ENCODE results near the gene USP27X. TPM values are rescaled to one million over a fixed set of nuclear protein-coding genes. Genes with fewer than 3 reads are reported as not detected.

USP27X gene
- total and polyA plus RNA-seq, 4 donors = 2.1 to 4.1 (median 3.9) TPM

GRCh38 chrX:49877397-49878101 is 1.7 kb upstream of the USP27X start:
- Histone ChIP-seq H3K9me3 (ENCODE audit: control insufficient read depth, low read length) (no peaks in the 10 kb centered on the region), H3K4me3 (ENCODE audit: low read length in 2 of 2) (no peak overlapping the region), H3K27me3 (ENCODE audit: control insufficient read depth in 1 of 2, insufficient read depth in 2 of 2, low read length in 1 of 2) (peaks cover 0 to 8% of the 10 kb centered on the region in 2 donors), H3K27ac (ENCODE audit: low read depth in 1 of 2, low read length in 2 of 2) (no peak overlapping the region), H3K4me1 (ENCODE audit: control insufficient read depth in 1 of 2, insufficient read depth in 2 of 2, low read length in 2 of 2) (peaks cover 0 to 2% of the 10 kb centered on the region in 2 donors), H3K36me3 (ENCODE audit: control insufficient read depth in 1 of 2, insufficient read depth in 2 of 2, low read length in 1 of 2) (peaks cover 0 to under 1% of the 10 kb centered on the region in 2 donors)
- no peak for ATAC-seq (ENCODE audit: low FRiP score)
- intact Hi-C loops (cut with DNase I) = loop anchor here in 1 of 2 donors (5.0 kb wide), 1 partner anchor 585 kb away; no protein-coding TSS in a partner anchor
- DNase-seq = no peak
- 62 to 73% methylated on average over 5 of the region's 5 CpGs for WGBS, 2 donors

- Histone ChIP-seq H3K27ac (ENCODE audit: low read depth in 1 of 2, low read length in 2 of 2) (peak overlapping the region in 1 of 2 donors; percentile 69), H3K36me3 (ENCODE audit: control insufficient read depth in 1 of 2, insufficient read depth in 2 of 2, low read length in 1 of 2) (peaks cover 0 to 2% of the 10 kb centered on the region in 2 donors), H3K4me1 (ENCODE audit: control insufficient read depth in 1 of 2, insufficient read depth in 2 of 2, low read length in 2 of 2) (peaks cover 0 to 2% of the 10 kb centered on the region in 2 donors), H3K9me3 (ENCODE audit: control insufficient read depth, low read length) (no peaks in the 10 kb centered on the region), H3K4me3 (ENCODE audit: low read length in 2 of 2) (peak overlapping the region; percentile 42 to 83), H3K27me3 (ENCODE audit: control insufficient read depth in 1 of 2, insufficient read depth in 2 of 2, low read length in 1 of 2) (peaks cover 0 to 8% of the 10 kb centered on the region in 2 donors)
- peak; percentile 47 for ATAC-seq (ENCODE audit: low FRiP score)
- peak in 1 of 2 donors; percentile 44 for DNase-seq
- 11 to 33% methylated on average over 28 of the region's 28 CpGs for WGBS, 2 donors
- intact Hi-C loops (cut with DNase I) = loop anchor here in 1 of 2 donors (5.0 kb wide), 1 partner anchor 586 kb away; no protein-coding TSS in a partner anchor
Observed at GRCh38 chrX:49878128-49878833, 1.0 kb upstream of the USP27X start.

- DNase-seq (no peak), ATAC-seq (ENCODE audit: low FRiP score) (no peak)
- Histone ChIP-seq H3K27me3 (ENCODE audit: control insufficient read depth in 1 of 2, insufficient read depth in 2 of 2, low read length in 1 of 2) (peaks cover 0 to 5% of the 10 kb centered on the region in 2 donors), H3K4me3 (ENCODE audit: low read length in 2 of 2) (peak overlapping the region; percentile 42 to 83), H3K27ac (ENCODE audit: low read depth in 1 of 2, low read length in 2 of 2) (peak overlapping the region in 1 of 2 donors; percentile 69), H3K4me1 (ENCODE audit: control insufficient read depth in 1 of 2, insufficient read depth in 2 of 2, low read length in 2 of 2) (peaks cover 0 to 2% of the 10 kb centered on the region in 2 donors), H3K9me3 (ENCODE audit: control insufficient read depth, low read length) (no peaks in the 10 kb centered on the region), H3K36me3 (ENCODE audit: control insufficient read depth in 1 of 2, insufficient read depth in 2 of 2, low read length in 1 of 2) (peaks cover 0 to 2% of the 10 kb centered on the region in 2 donors)
- intact Hi-C loops (cut with DNase I) = loop anchor here in 1 of 2 donors (5.0 kb wide), 1 partner anchor 587 kb away; no protein-coding TSS in a partner anchor
- 3 to 60% methylated on average over 30 to 55 of the region's 55 CpGs for WGBS, 2 donors
Observed at GRCh38 chrX:49879656-49880277, 483 bp downstream of the USP27X start.

- ATAC-seq (ENCODE audit: low FRiP score) = no peak
- no peaks in the 10 kb centered on the region for H3K9me3 ChIP-seq (ENCODE audit: control insufficient read depth, low read length)
- no peaks in the 10 kb centered on the region for H3K27me3 ChIP-seq (ENCODE audit: control insufficient read depth in 1 of 2, insufficient read depth in 2 of 2, low read length in 1 of 2)
- H3K36me3 ChIP-seq (ENCODE audit: control insufficient read depth in 1 of 2, insufficient read depth in 2 of 2, low read length in 1 of 2) = peaks cover 0 to 2% of the 10 kb centered on the region in 2 donors
- WGBS, 2 donors = 83 to 97% methylated on average over 12 of the region's 12 CpGs
- intact Hi-C loops (cut with DNase I) = no loop called here
- no peak overlapping the region for H3K27ac ChIP-seq (ENCODE audit: low read depth in 1 of 2, low read length in 2 of 2)
- peaks cover 0 to 2% of the 10 kb centered on the region in 2 donors for H3K4me1 ChIP-seq (ENCODE audit: control insufficient read depth in 1 of 2, insufficient read depth in 2 of 2, low read length in 2 of 2)
- DNase-seq = no peak
- H3K4me3 ChIP-seq (ENCODE audit: low read length in 2 of 2) = no peak overlapping the region
Observed at GRCh38 chrX:49880668-49881067, 1.4 kb downstream of the USP27X start.

- no peaks in the 10 kb centered on the region for H3K27me3 ChIP-seq (ENCODE audit: control insufficient read depth in 1 of 2, insufficient read depth in 2 of 2, low read length in 1 of 2)
- intact Hi-C loops (cut with DNase I) = no loop called here
Observed at GRCh38 chrX:49884290-49884862, 5.1 kb downstream of the USP27X start.

GRCh38 chrX:49892542-49892941 is 13.3 kb downstream of the USP27X start:
- no peaks in the 10 kb centered on the region for H3K27me3 ChIP-seq (ENCODE audit: control insufficient read depth in 1 of 2, insufficient read depth in 2 of 2, low read length in 1 of 2)
- H3K9me3 ChIP-seq (ENCODE audit: control insufficient read depth, low read length) = no peaks in the 10 kb centered on the region
- H3K27ac ChIP-seq (ENCODE audit: low read depth in 1 of 2, low read length in 2 of 2) = no peak overlapping the region
- no peaks in the 10 kb centered on the region for H3K36me3 ChIP-seq (ENCODE audit: control insufficient read depth in 1 of 2, insufficient read depth in 2 of 2, low read length in 1 of 2)
- no peak overlapping the region for H3K4me3 ChIP-seq (ENCODE audit: low read length in 2 of 2)
- intact Hi-C loops (cut with DNase I) = no loop called here
- DNase-seq (no peak), ATAC-seq (ENCODE audit: low FRiP score) (no peak)
- 74 to 86% methylated on average over 4 of the region's 4 CpGs for WGBS, 2 donors
- no peaks in the 10 kb centered on the region for H3K4me1 ChIP-seq (ENCODE audit: control insufficient read depth in 1 of 2, insufficient read depth in 2 of 2, low read length in 2 of 2)

More at GRCh38 chrX:49884290-49884862, 5.1 kb downstream of the USP27X start:
- H3K4me1 ChIP-seq (ENCODE audit: control insufficient read depth in 1 of 2, insufficient read depth in 2 of 2, low read length in 2 of 2) = peaks cover 0 to 2% of the 10 kb centered on the region in 2 donors
- no peak overlapping the region for H3K27ac ChIP-seq (ENCODE audit: low read depth in 1 of 2, low read length in 2 of 2)
- peaks cover 0 to 2% of the 10 kb centered on the region in 2 donors for H3K36me3 ChIP-seq (ENCODE audit: control insufficient read depth in 1 of 2, insufficient read depth in 2 of 2, low read length in 1 of 2)
- H3K4me3 ChIP-seq (ENCODE audit: low read length in 2 of 2) = no peak overlapping the region
- DNase-seq (peak; percentile 74 to 84), ATAC-seq (ENCODE audit: low FRiP score) (peak; percentile 39)
- H3K9me3 ChIP-seq (ENCODE audit: control insufficient read depth, low read length) = no peaks in the 10 kb centered on the region
- 41 to 43% methylated on average over 7 of the region's 7 CpGs for WGBS, 2 donors

GRCh38 chrX:49896951-49897350 is 17.7 kb downstream of the USP27X start:
- no peak overlapping the region for H3K4me3 ChIP-seq (ENCODE audit: low read length in 2 of 2)
- intact Hi-C loops (cut with DNase I) = no loop called here
- H3K36me3 ChIP-seq (ENCODE audit: control insufficient read depth in 1 of 2, insufficient read depth in 2 of 2, low read length in 1 of 2) = no peaks in the 10 kb centered on the region
- no peaks in the 10 kb centered on the region for H3K9me3 ChIP-seq (ENCODE audit: control insufficient read depth, low read length)
- no peaks in the 10 kb centered on the region for H3K4me1 ChIP-seq (ENCODE audit: control insufficient read depth in 1 of 2, insufficient read depth in 2 of 2, low read length in 2 of 2)
- 74 to 76% methylated on average over 4 of the region's 4 CpGs for WGBS, 2 donors
- H3K27ac ChIP-seq (ENCODE audit: low read depth in 1 of 2, low read length in 2 of 2) = no peak overlapping the region
- ATAC-seq (ENCODE audit: low FRiP score) (no peak), DNase-seq (no peak)
- no peaks in the 10 kb centered on the region for H3K27me3 ChIP-seq (ENCODE audit: control insufficient read depth in 1 of 2, insufficient read depth in 2 of 2, low read length in 1 of 2)

- no peak for DNase-seq
- H3K36me3 ChIP-seq (ENCODE audit: control insufficient read depth in 1 of 2, insufficient read depth in 2 of 2, low read length in 1 of 2) = no peaks in the 10 kb centered on the region
- H3K4me1 ChIP-seq (ENCODE audit: control insufficient read depth in 1 of 2, insufficient read depth in 2 of 2, low read length in 2 of 2) = no peaks in the 10 kb centered on the region
- no peaks in the 10 kb centered on the region for H3K9me3 ChIP-seq (ENCODE audit: control insufficient read depth, low read length)
- no peak overlapping the region for H3K27ac ChIP-seq (ENCODE audit: low read depth in 1 of 2, low read length in 2 of 2)
- no peaks in the 10 kb centered on the region for H3K27me3 ChIP-seq (ENCODE audit: control insufficient read depth in 1 of 2, insufficient read depth in 2 of 2, low read length in 1 of 2)
- H3K4me3 ChIP-seq (ENCODE audit: low read length in 2 of 2) = no peak overlapping the region
- intact Hi-C loops (cut with DNase I) = no loop called here
- no peak for ATAC-seq (ENCODE audit: low FRiP score)
Observed at GRCh38 chrX:49901048-49901447, 21.8 kb downstream of the USP27X start.

All from aorta (tissue), 5 donors.